Panc1 (cell line): ENCODE data around the gene NFILZ. TPM values are rescaled to one million over a fixed set of nuclear protein-coding genes. Genes with fewer than 3 reads are reported as not detected.

Source experiments
- ATAC-seq: fragments of 200-7000 bp; cut with Tn5 transposase; 2 replicates; pipeline ENCODE4 v1.9.1; 2020; ENCODE audit warnings: mild to moderate bottlenecking, moderate library complexity
- BruUV-seq: library from RNA; stranded (reverse); fragments of 400-500 nt; replicated peaks from 2 replicates; lab custom pipeline; 2021; lab: Mats Ljungman, UMichigan
- CTCF ChIA-PET: fragments of 300-600 bp; sonication (Branson Sonifier 250); formaldehyde crosslinking; loops from one replicate; lab custom pipeline; 2022; ENCODE audit warnings: antibody characterized with exemption; lab: Charles Lee
- POLR2A ChIA-PET: fragments of 300-600 bp; sonication (Branson Sonifier 250); formaldehyde crosslinking; loops from one replicate; lab custom pipeline; 2022; ENCODE audit warnings: antibody characterized with exemption; lab: Charles Lee
- DNase-seq: peaks from one replicate; pipeline ENCODE4 v3.0.0-alpha.2; 2010; ENCODE audit warnings: low read depth, low spot score
- H3K27ac ChIP-seq: 2 replicates; pipeline ENCODE4 v1.5.1; 2011; ENCODE audit warnings: mild to moderate bottlenecking, low read length, inconsistent platforms
- H3K27me3 ChIP-seq: fragments of 200-500 bp; sonication (Bioruptor generic); 2 replicates; pipeline ENCODE4 v1.6.0; 2014; ENCODE audit warnings: low read length, inconsistent platforms; ENCODE audit not compliant: control insufficient read depth, insufficient read depth
- H3K36me3 ChIP-seq: fragments of 200-500 bp; sonication (Bioruptor generic); 2 replicates; pipeline ENCODE4 v1.5.1; 2014; ENCODE audit warnings: inconsistent platforms, mild to moderate bottlenecking, low read length, moderate library complexity; ENCODE audit not compliant: control insufficient read depth, insufficient read depth
- H3K4me1 ChIP-seq: 2 replicates; pipeline ENCODE4 v1.5.1; 2011; ENCODE audit warnings: inconsistent platforms, mild to moderate bottlenecking, low read length, moderate library complexity; ENCODE audit not compliant: control insufficient read depth, insufficient read depth
- H3K4me3 ChIP-seq, 2 experiments: 2 replicates each; pipeline ENCODE4 v1.5.1; 2011 to 2012; ENCODE audit warnings: low read depth in 2 of 2, low read length in 2 of 2, mild to moderate bottlenecking in 2 of 2, inconsistent platforms in 1 of 2, moderate library complexity in 1 of 2
- H3K9me3 ChIP-seq: fragments of 200-500 bp; sonication (Bioruptor generic); 2 replicates; pipeline ENCODE4 v1.5.1; 2014; ENCODE audit warnings: low read depth, mild to moderate bottlenecking, inconsistent platforms, low read length, moderate library complexity; ENCODE audit not compliant: control insufficient read depth, insufficient read depth
- CTCF ChIP-seq: fragments of 450-650 bp; IDR thresholded peaks from 2 replicates; pipeline ENCODE4 v1.5.1; 2017; ENCODE audit warnings: mild to moderate bottlenecking
- POLR2AphosphoS5 ChIP-seq: IDR thresholded peaks from 2 replicates; pipeline ENCODE4 v1.6.1; 2012; ENCODE audit warnings: mild to moderate bottlenecking, low read depth, low read length, moderate library complexity
- SIN3A ChIP-seq: IDR thresholded peaks from 2 replicates; pipeline ENCODE4 v1.6.1; 2012; ENCODE audit warnings: low read depth, mild to moderate bottlenecking, low read length, moderate library complexity, borderline replicate concordance; ENCODE audit not compliant: insufficient read depth
- TCF7L2 ChIP-seq: IDR thresholded peaks from 2 replicates; pipeline ENCODE4 v1.6.1; 2011; ENCODE audit warnings: mild to moderate bottlenecking, low read depth, low read length, inconsistent platforms
- in situ Hi-C: cut with HindIII; loops from 2 replicates; pipeline ENCODE4 v1.10.0; 2016; ENCODE audit warnings: low sequenced_read_pairs, low pct_unique_long_range_greater_than_20kb
- intact Hi-C: fragments of 100-400 bp; cut with micrococcal nuclease; formaldehyde crosslinking; loops from one replicate; pipeline ENCODE4 v1.10.0; 2022; ENCODE audit not compliant: unreplicated experiment
- total RNA-seq: library from RNA; stranded (reverse); gene quantifications from one replicate; pipeline ENCODE4 v1.2.1, GENCODE V29; 2021; ENCODE audit not compliant: unreplicated experiment
- TF ChIP-seq, protein P1 (sequence below), 2 experiments: IDR thresholded peaks; 2 replicates each; pipeline ENCODE4 v1.6.1; 2011 to 2012; ENCODE audit warnings: low read depth in 2 of 2, control low read depth in 1 of 2, low read length in 1 of 2, mild to moderate bottlenecking in 1 of 2, moderate library complexity in 1 of 2; ENCODE audit not compliant: insufficient read depth in 1 of 2

Gene NFILZ
- total RNA-seq, 1 experiment from 2014 or later: not detected

GRCh38 chr19:8666814-8667405 lies 36.5 kb downstream of the NFILZ start:
- no peak overlapping the region for H3K27ac ChIP-seq
- no peaks in the 10 kb centered on the region for H3K27me3 ChIP-seq
- no peak for TF ChIP-seq CTCF
- TF ChIP-seq SIN3A: no peak
- TF ChIP-seq, protein P1, sequence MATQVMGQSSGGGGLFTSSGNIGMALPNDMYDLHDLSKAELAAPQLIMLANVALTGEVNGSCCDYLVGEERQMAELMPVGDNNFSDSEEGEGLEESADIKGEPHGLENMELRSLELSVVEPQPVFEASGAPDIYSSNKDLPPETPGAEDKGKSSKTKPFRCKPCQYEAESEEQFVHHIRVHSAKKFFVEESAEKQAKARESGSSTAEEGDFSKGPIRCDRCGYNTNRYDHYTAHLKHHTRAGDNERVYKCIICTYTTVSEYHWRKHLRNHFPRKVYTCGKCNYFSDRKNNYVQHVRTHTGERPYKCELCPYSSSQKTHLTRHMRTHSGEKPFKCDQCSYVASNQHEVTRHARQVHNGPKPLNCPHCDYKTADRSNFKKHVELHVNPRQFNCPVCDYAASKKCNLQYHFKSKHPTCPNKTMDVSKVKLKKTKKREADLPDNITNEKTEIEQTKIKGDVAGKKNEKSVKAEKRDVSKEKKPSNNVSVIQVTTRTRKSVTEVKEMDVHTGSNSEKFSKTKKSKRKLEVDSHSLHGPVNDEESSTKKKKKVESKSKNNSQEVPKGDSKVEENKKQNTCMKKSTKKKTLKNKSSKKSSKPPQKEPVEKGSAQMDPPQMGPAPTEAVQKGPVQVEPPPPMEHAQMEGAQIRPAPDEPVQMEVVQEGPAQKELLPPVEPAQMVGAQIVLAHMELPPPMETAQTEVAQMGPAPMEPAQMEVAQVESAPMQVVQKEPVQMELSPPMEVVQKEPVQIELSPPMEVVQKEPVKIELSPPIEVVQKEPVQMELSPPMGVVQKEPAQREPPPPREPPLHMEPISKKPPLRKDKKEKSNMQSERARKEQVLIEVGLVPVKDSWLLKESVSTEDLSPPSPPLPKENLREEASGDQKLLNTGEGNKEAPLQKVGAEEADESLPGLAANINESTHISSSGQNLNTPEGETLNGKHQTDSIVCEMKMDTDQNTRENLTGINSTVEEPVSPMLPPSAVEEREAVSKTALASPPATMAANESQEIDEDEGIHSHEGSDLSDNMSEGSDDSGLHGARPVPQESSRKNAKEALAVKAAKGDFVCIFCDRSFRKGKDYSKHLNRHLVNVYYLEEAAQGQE (IDR thresholded peaks at IDR 0.05; ENCODE audit: insufficient read depth in 1 of 2, low read depth in 2 of 2, low read length in 1 of 2): no peak
- TF ChIP-seq POLR2AphosphoS5: no peak
- TF ChIP-seq TCF7L2: no peak
- intact Hi-C loops (no loop called here), in situ Hi-C loops (no loop called here)
- no peaks in the 10 kb centered on the region for H3K9me3 ChIP-seq
- DNase-seq (no peak), ATAC-seq (no peak)
- H3K36me3 ChIP-seq: no peaks in the 10 kb centered on the region
- POLR2A ChIA-PET: no interaction called here
- no peaks in the 10 kb centered on the region for H3K4me1 ChIP-seq
- CTCF ChIA-PET: no interaction called here
- H3K4me3 ChIP-seq: no peak overlapping the region
- no TSS peak for BruUV-seq

DNA sequence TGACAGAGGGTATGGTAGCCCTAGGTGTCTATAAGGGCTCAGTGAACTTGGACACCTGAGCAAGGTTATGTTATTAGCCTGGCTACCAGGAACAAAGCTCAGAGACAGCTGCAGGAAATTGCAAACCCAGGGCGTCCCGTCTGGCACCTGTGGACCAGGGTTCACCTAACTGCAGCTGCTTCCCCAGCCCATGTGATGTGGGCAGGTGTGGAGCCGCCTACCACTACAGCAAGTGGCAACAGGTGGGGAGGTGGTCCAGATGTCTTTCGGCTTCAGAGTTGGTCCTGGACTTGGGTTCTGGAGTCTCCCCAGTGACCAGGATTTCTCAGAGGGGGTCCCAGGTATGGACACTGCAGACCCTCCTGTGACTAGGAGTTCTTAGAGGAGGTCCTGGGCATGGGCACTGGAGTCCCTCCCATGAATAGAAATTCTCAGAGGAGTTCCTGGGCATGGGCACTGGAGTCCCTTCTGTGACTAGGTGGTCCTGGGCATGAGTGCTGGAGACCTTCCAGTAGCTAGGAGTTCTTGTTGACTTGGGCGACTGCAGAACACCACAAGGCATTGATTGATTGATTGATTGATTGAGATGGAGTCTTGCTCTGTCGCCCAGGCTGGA lies 43.0 kb downstream of the NFILZ start:
- intact Hi-C loops (no loop called here), in situ Hi-C loops (no loop called here)
- ATAC-seq (no peak), DNase-seq (no peak)
- CTCF ChIA-PET: interaction anchor here (0.9 kb wide), 1 partner anchor 92 kb away, joined by 8 read pairs; no protein-coding TSS in a partner anchor
- no peaks in the 10 kb centered on the region for H3K36me3 ChIP-seq
- H3K27ac ChIP-seq: no peak overlapping the region
- POLR2A ChIA-PET: no interaction called here
- TF ChIP-seq SIN3A (no peak), POLR2AphosphoS5 (no peak), CTCF (no peak), TCF7L2 (no peak)
- TF ChIP-seq, protein P1 (IDR thresholded peaks at IDR 0.05; ENCODE audit: insufficient read depth in 1 of 2, low read depth in 2 of 2, low read length in 1 of 2): no peak
- H3K4me3 ChIP-seq: no peak overlapping the region
- H3K9me3 ChIP-seq: no peaks in the 10 kb centered on the region
- no peaks in the 10 kb centered on the region for H3K27me3 ChIP-seq
- no peaks in the 10 kb centered on the region for H3K4me1 ChIP-seq
- no TSS peak for BruUV-seq
